ENCODE data around the gene CPVL.

DNA sequence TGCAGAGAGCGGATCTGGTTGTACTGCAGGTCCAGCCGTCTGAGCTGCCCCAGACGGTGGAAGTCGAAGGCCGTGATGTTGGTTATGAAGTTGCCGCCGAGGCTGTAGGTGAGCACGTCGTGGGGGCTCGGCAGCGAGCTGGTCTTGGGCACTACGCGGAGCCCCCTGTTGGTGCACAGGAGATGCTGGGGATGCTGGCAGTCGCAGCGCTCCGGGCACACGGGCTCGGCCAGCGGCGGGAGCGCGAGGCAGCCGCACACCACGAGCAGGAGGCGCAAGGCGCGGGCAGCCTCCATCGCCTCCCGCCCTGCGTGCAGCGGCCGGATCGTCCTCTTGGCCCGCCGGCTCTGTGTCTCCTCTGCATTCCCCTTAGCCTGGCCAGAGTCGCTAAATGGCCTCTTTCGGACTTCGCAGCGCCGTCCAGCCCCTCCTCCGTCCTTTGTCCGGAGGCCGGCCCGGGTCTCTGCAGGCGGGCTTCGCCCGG is 188.5 kb downstream of the CPVL start:
- TF ChIP-seq POLR2A (IDR thresholded peaks at IDR 0.05; ENCODE audit: low read length): no peak
- TF ChIP-seq GATA1 (IDR thresholded peaks at IDR 0.05; ENCODE audit: low read depth, low read length): no peak

Measured in erythroblast (primary cell).